ENCODE measurements around the gene TCF4. TPM values are rescaled to one million over a fixed set of nuclear protein-coding genes. Genes with fewer than 3 reads are reported as not detected.

TCF4 gene
- total RNA-seq, 1 experiment from 2014 or later: 104 TPM

- Mint-ChIP-seq H3K27ac (no peak overlapping the region), H3K9me3 (peaks cover 4% of the 10 kb centered on the region), H3K36me3 (no peaks in the 10 kb centered on the region), H3K4me3 (no peak overlapping the region), H3K27me3 (ENCODE audit: low read depth) (no peaks in the 10 kb centered on the region), H3K4me1 (peaks cover 6% of the 10 kb centered on the region)
- TF ChIP-seq ATF2 (CRISPR knock-in tag; IDR thresholded peaks at IDR 0.05; ENCODE audit: borderline replicate concordance, low read depth): no peak
- DNase-seq (ENCODE audit: low spot score): no peak
- CTCF ChIA-PET: no interaction called here
- POLR2A ChIA-PET: no interaction called here
- ATAC-seq: no peak
Measured at GRCh38 chr18:55634545-55634944, 46.6 kb upstream of the TCF4 start.

- Mint-ChIP-seq H3K36me3 (no peaks in the 10 kb centered on the region), H3K27me3 (ENCODE audit: low read depth) (no peaks in the 10 kb centered on the region), H3K9me3 (peaks cover 4% of the 10 kb centered on the region), H3K4me1 (peaks cover 6% of the 10 kb centered on the region), H3K4me3 (no peak overlapping the region), H3K27ac (no peak overlapping the region)
- TF ChIP-seq, protein P1, sequence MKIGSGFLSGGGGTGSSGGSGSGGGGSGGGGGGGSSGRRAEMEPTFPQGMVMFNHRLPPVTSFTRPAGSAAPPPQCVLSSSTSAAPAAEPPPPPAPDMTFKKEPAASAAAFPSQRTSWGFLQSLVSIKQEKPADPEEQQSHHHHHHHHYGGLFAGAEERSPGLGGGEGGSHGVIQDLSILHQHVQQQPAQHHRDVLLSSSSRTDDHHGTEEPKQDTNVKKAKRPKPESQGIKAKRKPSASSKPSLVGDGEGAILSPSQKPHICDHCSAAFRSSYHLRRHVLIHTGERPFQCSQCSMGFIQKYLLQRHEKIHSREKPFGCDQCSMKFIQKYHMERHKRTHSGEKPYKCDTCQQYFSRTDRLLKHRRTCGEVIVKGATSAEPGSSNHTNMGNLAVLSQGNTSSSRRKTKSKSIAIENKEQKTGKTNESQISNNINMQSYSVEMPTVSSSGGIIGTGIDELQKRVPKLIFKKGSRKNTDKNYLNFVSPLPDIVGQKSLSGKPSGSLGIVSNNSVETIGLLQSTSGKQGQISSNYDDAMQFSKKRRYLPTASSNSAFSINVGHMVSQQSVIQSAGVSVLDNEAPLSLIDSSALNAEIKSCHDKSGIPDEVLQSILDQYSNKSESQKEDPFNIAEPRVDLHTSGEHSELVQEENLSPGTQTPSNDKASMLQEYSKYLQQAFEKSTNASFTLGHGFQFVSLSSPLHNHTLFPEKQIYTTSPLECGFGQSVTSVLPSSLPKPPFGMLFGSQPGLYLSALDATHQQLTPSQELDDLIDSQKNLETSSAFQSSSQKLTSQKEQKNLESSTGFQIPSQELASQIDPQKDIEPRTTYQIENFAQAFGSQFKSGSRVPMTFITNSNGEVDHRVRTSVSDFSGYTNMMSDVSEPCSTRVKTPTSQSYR (CRISPR knock-in tag; IDR thresholded peaks at IDR 0.05): no peak
- TF ChIP-seq ZNF317 (CRISPR knock-in tag; IDR thresholded peaks at IDR 0.05; ENCODE audit: borderline replicate concordance, low read depth) (no peak), ZMAT4 (CRISPR knock-in tag; IDR thresholded peaks at IDR 0.05) (no peak), PRRX2 (CRISPR knock-in tag; IDR thresholded peaks at IDR 0.05) (no peak), IRF2 (CRISPR knock-in tag; IDR thresholded peaks at IDR 0.05; ENCODE audit: borderline replicate concordance, low read depth) (no peak), E2F4 (CRISPR knock-in tag; IDR thresholded peaks at IDR 0.05; ENCODE audit: borderline replicate concordance, low read depth) (no peak), MYBL2 (CRISPR knock-in tag; IDR thresholded peaks at IDR 0.05) (no peak), JUN (CRISPR knock-in tag; IDR thresholded peaks at IDR 0.05) (no peak), MAX (CRISPR knock-in tag; IDR thresholded peaks at IDR 0.05) (no peak)
- TF ChIP-seq, protein P2, sequence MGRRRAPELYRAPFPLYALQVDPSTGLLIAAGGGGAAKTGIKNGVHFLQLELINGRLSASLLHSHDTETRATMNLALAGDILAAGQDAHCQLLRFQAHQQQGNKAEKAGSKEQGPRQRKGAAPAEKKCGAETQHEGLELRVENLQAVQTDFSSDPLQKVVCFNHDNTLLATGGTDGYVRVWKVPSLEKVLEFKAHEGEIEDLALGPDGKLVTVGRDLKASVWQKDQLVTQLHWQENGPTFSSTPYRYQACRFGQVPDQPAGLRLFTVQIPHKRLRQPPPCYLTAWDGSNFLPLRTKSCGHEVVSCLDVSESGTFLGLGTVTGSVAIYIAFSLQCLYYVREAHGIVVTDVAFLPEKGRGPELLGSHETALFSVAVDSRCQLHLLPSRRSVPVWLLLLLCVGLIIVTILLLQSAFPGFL (CRISPR knock-in tag; IDR thresholded peaks at IDR 0.05; ENCODE audit: borderline replicate concordance): no peak
- CTCF ChIA-PET: no interaction called here
- DNase-seq (ENCODE audit: low spot score) (no peak), ATAC-seq (no peak)
- POLR2A ChIA-PET: no interaction called here
Measured at GRCh38 chr18:55633032-55633431, 45.0 kb upstream of the TCF4 start.

DNA sequence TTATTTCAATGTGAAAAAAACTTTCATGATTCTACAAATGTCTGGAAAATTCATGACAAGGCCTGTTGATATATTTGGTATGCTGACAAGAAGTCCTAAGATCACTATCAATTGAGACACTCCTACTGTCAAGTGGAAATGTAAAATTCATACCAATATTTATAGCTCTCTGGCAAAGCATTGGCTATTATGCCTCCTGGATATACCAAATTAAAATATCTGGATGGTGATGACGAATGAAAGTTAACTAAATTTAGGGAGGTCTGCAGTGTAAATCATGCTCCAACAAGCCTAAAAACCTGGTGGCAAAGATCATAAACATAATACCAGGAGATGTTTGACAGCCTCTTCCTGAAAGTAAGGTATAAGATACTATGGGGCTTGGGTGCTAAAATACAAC, 41.1 kb upstream of the TCF4 start:
- H3K4me3 Mint-ChIP-seq: no peak overlapping the region
- TF ChIP-seq E2F5 (CRISPR knock-in tag; IDR thresholded peaks at IDR 0.05): no peak
- TF ChIP-seq ZNF532 (CRISPR knock-in tag; IDR thresholded peaks at IDR 0.05; ENCODE audit: borderline replicate concordance): no peak
- ATAC-seq (no peak), DNase-seq (ENCODE audit: low spot score) (no peak)
- H3K27me3 Mint-ChIP-seq (ENCODE audit: low read depth): no peaks in the 10 kb centered on the region
- ChIA-PET CTCF (no interaction called here), POLR2A (no interaction called here)
- H3K9me3 Mint-ChIP-seq: peaks cover 4% of the 10 kb centered on the region; the same call in 1 of the 2 replicates
- H3K36me3 Mint-ChIP-seq: no peaks in the 10 kb centered on the region
- H3K27ac Mint-ChIP-seq: no peak overlapping the region
- peaks cover 6% of the 10 kb centered on the region for H3K4me1 Mint-ChIP-seq

Data from WTC11 (cell line).